ENCODE measurements around the gene INPP5D.

Gene INPP5D

DNA sequence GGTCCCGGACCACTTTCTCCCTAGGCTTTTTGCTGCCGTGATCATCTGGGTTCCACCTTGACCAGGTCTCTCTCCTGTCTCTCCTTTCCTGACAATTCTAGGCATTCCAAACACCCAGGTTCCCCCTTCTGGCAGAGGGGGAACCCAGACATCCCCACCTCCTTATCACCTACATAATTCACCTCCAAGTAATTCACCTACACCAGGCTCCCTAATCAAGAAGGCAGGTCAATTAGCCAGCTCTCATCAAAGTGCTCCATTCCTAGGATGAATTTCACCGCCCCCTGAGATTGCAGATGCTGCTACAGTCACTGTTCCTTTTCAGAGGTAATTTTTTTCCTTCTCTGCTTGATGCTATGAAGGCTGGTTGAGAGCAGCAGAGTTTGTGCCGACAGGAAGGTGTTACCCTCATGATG is 149.0 kb downstream of the INPP5D start:
- no peak for DNase-seq (ENCODE audit: low read depth)
- TF ChIP-seq, protein P1, sequence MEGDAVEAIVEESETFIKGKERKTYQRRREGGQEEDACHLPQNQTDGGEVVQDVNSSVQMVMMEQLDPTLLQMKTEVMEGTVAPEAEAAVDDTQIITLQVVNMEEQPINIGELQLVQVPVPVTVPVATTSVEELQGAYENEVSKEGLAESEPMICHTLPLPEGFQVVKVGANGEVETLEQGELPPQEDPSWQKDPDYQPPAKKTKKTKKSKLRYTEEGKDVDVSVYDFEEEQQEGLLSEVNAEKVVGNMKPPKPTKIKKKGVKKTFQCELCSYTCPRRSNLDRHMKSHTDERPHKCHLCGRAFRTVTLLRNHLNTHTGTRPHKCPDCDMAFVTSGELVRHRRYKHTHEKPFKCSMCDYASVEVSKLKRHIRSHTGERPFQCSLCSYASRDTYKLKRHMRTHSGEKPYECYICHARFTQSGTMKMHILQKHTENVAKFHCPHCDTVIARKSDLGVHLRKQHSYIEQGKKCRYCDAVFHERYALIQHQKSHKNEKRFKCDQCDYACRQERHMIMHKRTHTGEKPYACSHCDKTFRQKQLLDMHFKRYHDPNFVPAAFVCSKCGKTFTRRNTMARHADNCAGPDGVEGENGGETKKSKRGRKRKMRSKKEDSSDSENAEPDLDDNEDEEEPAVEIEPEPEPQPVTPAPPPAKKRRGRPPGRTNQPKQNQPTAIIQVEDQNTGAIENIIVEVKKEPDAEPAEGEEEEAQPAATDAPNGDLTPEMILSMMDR (IDR thresholded peaks at IDR 0.05; ENCODE audit: insufficient read depth, low read depth, low read length, missing control alignments) = no peak

DNA sequence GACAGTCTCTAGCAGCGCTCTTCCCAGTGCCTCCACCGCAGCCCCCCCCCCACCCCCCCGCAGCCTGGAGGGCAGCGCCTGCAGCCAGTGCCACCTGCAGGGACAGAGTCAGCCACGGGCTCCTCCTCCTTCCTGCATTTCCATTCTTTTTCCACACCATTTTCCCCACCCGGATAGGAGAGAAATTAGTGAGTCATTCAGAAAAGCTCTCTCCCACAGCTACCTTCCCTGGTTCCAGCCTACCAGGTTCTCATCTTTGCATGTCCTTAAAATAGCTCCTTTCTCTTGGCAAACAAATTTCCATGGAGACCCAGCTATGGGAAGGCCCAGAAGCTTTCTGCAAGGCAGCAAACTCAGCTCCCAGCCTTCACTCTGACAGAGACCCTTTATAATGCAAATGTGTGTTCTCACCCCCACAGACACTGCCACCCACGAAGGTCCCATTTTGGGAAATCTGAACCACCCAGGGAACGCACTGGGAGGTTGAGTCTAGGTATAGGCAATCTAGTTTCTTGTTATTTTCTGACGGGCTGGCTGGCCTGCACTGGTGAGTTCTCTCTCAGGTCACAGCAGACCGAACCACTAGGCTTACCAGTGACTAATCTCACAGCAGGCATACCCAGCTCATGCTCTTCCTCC is 149.5 kb downstream of the INPP5D start:
- peak; percentile 56 for DNase-seq (ENCODE audit: low read depth)
- TF ChIP-seq, protein P1 (IDR thresholded peaks at IDR 0.05; ENCODE audit: insufficient read depth, low read depth, low read length, missing control alignments) = no peak
- H3K4me3 ChIP-seq (ENCODE audit: low read length) = no peak overlapping the region

More for the DNA sequence above, 149.0 kb downstream of the INPP5D start:
- no peak overlapping the region for H3K4me3 ChIP-seq (ENCODE audit: low read length)

DNA sequence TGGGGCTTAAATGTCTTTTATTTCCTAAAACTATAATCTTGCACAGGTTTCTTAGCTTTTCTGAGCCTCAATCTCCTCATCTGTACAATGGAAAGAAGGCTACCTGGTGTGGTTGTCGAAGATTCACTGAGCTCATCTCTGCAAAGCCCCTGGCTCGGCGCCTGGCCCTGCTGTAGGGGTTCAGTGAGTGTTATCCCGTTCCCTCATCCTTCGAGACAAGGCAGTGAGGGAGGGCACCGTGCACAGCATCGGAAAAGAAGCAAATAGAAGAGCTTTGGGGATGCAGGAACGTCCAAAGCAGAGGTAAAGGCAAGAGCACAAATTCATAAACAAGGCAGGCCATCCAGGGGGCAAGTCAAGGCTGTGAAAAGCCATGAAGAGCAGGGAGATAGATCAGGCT is 150.1 kb downstream of the INPP5D start:
- no peak for DNase-seq (ENCODE audit: low read depth)
- TF ChIP-seq, protein P1 (IDR thresholded peaks at IDR 0.05; ENCODE audit: insufficient read depth, low read depth, low read length, missing control alignments) = no peak
- no peak overlapping the region for H3K4me3 ChIP-seq (ENCODE audit: low read length)

DNA sequence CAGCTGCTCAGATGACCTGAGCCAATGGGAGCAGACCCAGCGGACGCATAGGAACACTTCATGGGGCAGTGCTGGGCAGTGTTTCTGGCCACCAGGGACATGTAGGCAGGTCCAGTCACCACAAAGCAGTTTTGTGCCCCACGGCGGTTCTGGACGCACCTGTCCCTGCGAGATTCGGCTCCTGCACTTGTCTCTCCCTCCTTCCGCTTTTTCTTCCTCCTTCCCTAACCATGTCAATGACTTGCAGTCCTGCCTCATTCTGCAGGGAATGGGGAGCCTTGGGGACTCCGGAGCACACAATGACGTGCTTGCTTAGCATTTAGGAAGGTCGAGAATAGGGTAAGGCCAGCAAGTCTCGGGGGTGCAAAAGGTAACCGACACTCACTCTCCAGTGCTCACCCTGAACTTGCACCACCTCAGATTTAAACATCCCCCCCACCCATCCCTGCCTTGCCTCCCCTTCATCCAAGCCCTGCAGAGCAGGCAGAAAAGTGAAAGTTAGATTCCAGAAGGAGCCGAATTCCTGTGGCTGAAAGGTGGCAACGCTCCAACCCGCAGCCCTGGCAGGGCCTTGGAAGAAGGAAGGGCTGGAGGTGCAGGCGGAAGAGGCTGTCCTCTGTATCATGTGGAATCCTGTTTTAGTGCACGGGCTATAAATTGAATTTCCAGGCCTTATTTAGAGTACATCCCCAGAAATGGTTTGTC is 150.9 kb downstream of the INPP5D start:
- TF ChIP-seq, protein P1 (IDR thresholded peaks at IDR 0.05; ENCODE audit: insufficient read depth, low read depth, low read length, missing control alignments) = no peak
- H3K4me3 ChIP-seq (ENCODE audit: low read length) = peak overlapping the region; percentile 6
- DNase-seq (ENCODE audit: low read depth) = peak; percentile 92

DNA sequence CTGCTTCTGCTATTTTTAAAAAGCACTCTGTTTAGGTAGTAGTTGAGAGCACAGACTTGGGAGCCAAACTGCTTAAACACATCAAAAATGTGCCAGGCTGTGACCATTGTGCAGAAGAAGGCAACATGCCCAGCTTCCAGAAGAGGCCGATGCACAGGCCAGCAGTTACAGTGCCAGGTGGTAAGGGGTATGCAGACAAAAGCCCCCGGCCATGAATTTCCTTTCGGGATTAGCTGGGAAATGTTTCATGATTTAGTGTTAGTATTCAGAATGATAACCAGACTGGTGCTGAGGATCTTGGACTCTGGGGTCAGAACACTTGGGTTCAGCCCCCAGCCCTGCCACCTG is 151.4 kb downstream of the INPP5D start:
- TF ChIP-seq, protein P1 (IDR thresholded peaks at IDR 0.05; ENCODE audit: insufficient read depth, low read depth, low read length, missing control alignments) = no peak
- H3K4me3 ChIP-seq (ENCODE audit: low read length) = no peak overlapping the region
- DNase-seq (ENCODE audit: low read depth) = no peak

DNA sequence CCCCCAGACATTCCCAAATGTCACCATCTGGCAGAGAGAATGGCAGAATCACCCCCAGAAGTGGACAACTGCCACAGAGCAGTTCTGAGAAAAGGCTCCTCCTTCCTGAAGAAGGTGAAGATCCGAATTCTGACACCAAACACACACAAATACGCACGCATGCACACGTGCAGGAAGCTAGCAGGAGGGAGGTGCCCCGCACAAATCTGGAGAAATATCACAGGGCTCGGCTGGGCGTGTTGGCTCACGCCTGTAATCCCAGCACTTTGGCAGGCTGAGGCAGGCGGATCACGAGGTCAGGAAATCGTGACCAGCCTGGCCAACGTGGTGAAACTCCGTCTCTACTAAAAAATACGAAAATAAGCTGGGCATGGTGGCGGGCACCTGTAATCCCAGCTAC is 152.9 kb downstream of the INPP5D start:
- no peak overlapping the region for H3K4me3 ChIP-seq (ENCODE audit: low read length)
- TF ChIP-seq, protein P1 (IDR thresholded peaks at IDR 0.05; ENCODE audit: insufficient read depth, low read depth, low read length, missing control alignments) = no peak
- peak; percentile 84 for DNase-seq (ENCODE audit: low read depth)

DNA sequence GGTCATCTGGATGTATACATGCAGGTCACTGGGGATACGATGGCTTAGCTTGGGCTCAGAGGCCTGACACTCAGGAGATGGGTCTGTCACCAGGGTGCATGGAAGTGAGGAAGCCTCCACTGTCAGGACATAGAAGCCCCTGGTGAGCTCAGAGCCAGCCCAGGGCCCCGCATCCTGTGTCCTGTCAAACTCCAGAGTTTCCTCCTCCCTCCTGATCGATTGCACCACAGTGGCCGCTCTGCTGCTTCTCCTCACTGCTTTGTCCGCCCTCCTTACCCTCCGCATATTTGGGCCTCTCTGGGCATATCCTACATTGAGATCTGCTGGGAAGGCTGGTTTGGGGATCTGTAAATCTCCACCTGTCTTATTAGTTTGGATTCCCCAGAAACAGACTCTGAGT is 153.8 kb downstream of the INPP5D start:
- TF ChIP-seq, protein P1 (IDR thresholded peaks at IDR 0.05; ENCODE audit: insufficient read depth, low read depth, low read length, missing control alignments) = no peak

More for the DNA sequence above, 153.8 kb downstream of the INPP5D start:
- DNase-seq (ENCODE audit: low read depth) = no peak
- no peak overlapping the region for H3K4me3 ChIP-seq (ENCODE audit: low read length)

Data from epithelial cell of esophagus (primary cell).